Upper lobe of left lung (tissue), 6 donors: ENCODE measurements around the gene TENT5A. TPM values are rescaled to one million over a fixed set of nuclear protein-coding genes. Genes with fewer than 3 reads are reported as not detected.

Source experiments
- ATAC-seq, 2 donors: fragments of 200-7000 bp; cut with Tn5 transposase; one replicate each; pipeline ENCODE4 v1.9.1; 2022; ENCODE audit warnings: mild to moderate bottlenecking in 2 of 2, moderate library complexity in 2 of 2; ENCODE audit not compliant: low FRiP score in 2 of 2
- DNase-seq, 2 donors: peaks; one replicate each; pipeline ENCODE4 v3.0.0-alpha.2; 2019 to 2020
- H3K27ac ChIP-seq, 4 donors: fragments of 200-600 bp; sonication (generic); one replicate each; pipeline ENCODE4 v1.5.1; 2016 to 2019
- H3K27me3 ChIP-seq, 4 donors: fragments of 200-600 bp; sonication (generic); one replicate each; pipeline ENCODE4 v1.5.1; 2017 to 2019
- H3K36me3 ChIP-seq, 4 donors: fragments of 200-600 bp; sonication (generic); one replicate each; pipeline ENCODE4 v1.5.1; 2016 to 2019
- H3K4me1 ChIP-seq, 4 donors: fragments of 200-600 bp; sonication (generic); one replicate each; pipeline ENCODE4 v1.5.1; 2018 to 2019
- H3K4me3 ChIP-seq, 4 donors: fragments of 200-600 bp; sonication (generic); one replicate each; pipeline ENCODE4 v1.5.1; 2017 to 2019; ENCODE audit warnings: mild to moderate bottlenecking in 2 of 4, moderate library complexity in 1 of 4
- H3K9me3 ChIP-seq, 4 donors: fragments of 200-600 bp; sonication (generic); one replicate each; pipeline ENCODE4 v1.5.1; 2018 to 2019
- CTCF ChIP-seq, 6 experiments: fragments of 450-650 bp in 4 of 6; fragments of 200-600 bp in 2 of 6; sonication (generic) in 2 of 6; IDR thresholded peaks; one replicate each; pipeline ENCODE4 v1.5.1; 2016 to 2019; ENCODE audit warnings: antibody characterized with exemption in 6 of 6
- EP300 ChIP-seq, 4 donors: sonication (generic); formaldehyde crosslinking; IDR thresholded peaks; one replicate each; pipeline ENCODE4 v1.5.1; 2017; ENCODE audit warnings: antibody characterized with exemption in 4 of 4, control low read depth in 2 of 4
- POLR2A ChIP-seq, 4 donors: fragments of 450-650 bp; IDR thresholded peaks; one replicate each; pipeline ENCODE4 v1.5.1; 2016 to 2017; ENCODE audit warnings: antibody characterized with exemption in 4 of 4, mild to moderate bottlenecking in 2 of 4
- POLR2AphosphoS5 ChIP-seq, 2 donors: sonication (generic); formaldehyde crosslinking; IDR thresholded peaks; one replicate each; pipeline ENCODE4 v1.5.1; 2017; ENCODE audit warnings: antibody characterized with exemption in 2 of 2
- WGBS, 2 donors: methylation state at CpG; one replicate each; pipeline ENCODE4 v1.1.5; 2017 to 2018; 5-methylcytosine and 5-hydroxymethylcytosine counted together
- total RNA-seq, 6 donors: library from RNA; depleted of rRNA in 4 of 6; stranded (reverse); fragments of >200 nt in 4 of 6; gene quantifications; one replicate each; pipeline versions ENCODE4 v1.1.0 to v1.2.1, GENCODE V29; 2016 to 2021
- donor health status: DM: no; HTN: no; CAD: no; lungs with moderate emphysema.
- donor health status: DM: no; HTN: yes; CAD: no; lungs with severe emphysema.

The TENT5A gene
- total RNA-seq, 6 donors from 2014 or later = 9.5 to 21.9 (median 18.6) TPM

GRCh38 chr6:81790034-81790433 lies 37.6 kb upstream of the TENT5A start:
- no peak for DNase-seq
- peaks cover 0 to 14% (median 5%) of the 10 kb centered on the region in 4 donors for H3K4me1 ChIP-seq
- H3K36me3 ChIP-seq = no peaks in the 10 kb centered on the region
- ATAC-seq = no peak
- no peak for TF ChIP-seq CTCF (IDR thresholded peaks at IDR 0.05)
- TF ChIP-seq POLR2AphosphoS5 (IDR thresholded peaks at IDR 0.05) = no peak
- no peak for TF ChIP-seq EP300 (IDR thresholded peaks at IDR 0.05)
- TF ChIP-seq POLR2A (IDR thresholded peaks at IDR 0.05) = no peak
- H3K27me3 ChIP-seq = no peaks in the 10 kb centered on the region
- H3K9me3 ChIP-seq = no peaks in the 10 kb centered on the region
- no peak overlapping the region for H3K4me3 ChIP-seq
- WGBS, 2 donors = 90 to 98% methylated on average over 2 of the region's 2 CpGs
- no peak overlapping the region for H3K27ac ChIP-seq

DNA sequence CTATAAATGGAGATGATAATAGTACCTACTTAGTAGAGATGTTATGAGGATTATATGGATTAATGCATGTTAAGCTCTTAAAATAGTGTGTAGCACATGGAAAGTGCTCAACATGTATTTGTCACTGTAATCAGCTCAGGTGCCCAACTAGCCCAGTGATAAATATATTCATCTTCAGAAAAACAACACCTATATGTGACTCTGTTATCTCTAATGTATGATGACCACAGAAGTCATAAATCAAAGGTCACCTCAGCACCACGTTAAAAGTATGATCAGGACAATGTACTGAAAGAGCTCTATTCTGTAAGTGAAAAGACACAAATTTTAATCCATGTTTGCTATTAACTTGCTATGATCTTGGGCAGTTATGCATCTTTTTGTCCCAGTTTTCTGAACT lies 36.8 kb upstream of the TENT5A start:
- 49 to 62% methylated on average over 1 of the region's 1 CpG for WGBS, 2 donors
- no peaks in the 10 kb centered on the region for H3K27me3 ChIP-seq
- TF ChIP-seq EP300 (IDR thresholded peaks at IDR 0.05) (no peak), POLR2A (IDR thresholded peaks at IDR 0.05) (no peak)

GRCh38 chr6:81788748-81789147 lies 36.3 kb upstream of the TENT5A start:
- no peak for DNase-seq
- no peak for ATAC-seq

More for the DNA sequence above, 36.8 kb upstream of the TENT5A start:
- Histone ChIP-seq H3K36me3 (no peaks in the 10 kb centered on the region), H3K4me3 (no peak overlapping the region), H3K27ac (no peak overlapping the region), H3K9me3 (no peaks in the 10 kb centered on the region), H3K4me1 (peaks cover 0 to 14% (median 5%) of the 10 kb centered on the region in 4 donors)
- ATAC-seq (no peak), DNase-seq (no peak)

DNA sequence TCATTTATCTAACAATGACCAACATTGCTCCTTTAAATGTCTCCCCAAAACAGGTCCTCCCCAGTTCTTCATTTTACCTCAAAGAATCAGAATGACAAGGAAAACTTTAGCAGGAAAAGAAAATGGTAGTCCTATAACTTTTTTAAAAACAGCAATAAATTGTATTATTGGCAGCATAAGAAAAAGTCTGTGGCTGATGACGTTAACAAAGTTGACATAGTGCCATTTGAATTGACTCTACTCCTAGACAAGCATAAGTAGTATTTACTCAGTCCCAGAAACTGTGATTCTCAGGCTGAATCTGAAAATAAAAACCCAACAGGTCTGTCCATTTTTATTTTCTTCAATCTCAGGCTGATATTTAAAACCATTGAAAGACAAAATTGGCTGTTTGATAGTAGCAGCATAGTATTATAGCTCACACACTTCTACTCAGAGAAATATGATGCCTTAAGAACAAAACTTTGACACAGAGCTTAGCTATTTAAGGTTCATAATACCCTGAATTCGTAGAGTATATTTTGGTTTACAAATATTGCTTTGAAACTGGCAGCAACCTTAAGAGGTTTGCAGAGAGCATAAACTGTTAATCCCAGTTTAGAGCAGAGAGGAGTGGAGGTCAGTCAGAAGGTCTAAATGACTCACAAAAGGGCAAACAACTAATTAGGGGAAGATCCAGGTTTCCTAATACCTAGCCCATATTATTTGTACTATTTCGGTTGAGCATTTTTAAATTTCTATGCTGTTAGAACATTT lies 35.0 kb upstream of the TENT5A start:
- no peak for TF ChIP-seq CTCF (IDR thresholded peaks at IDR 0.05)
- TF ChIP-seq EP300 (IDR thresholded peaks at IDR 0.05) = no peak
- TF ChIP-seq POLR2AphosphoS5 (IDR thresholded peaks at IDR 0.05) = no peak
- TF ChIP-seq POLR2A (IDR thresholded peaks at IDR 0.05) = no peak
- DNase-seq = no peak
- Histone ChIP-seq H3K9me3 (no peaks in the 10 kb centered on the region), H3K4me3 (no peak overlapping the region), H3K36me3 (no peaks in the 10 kb centered on the region), H3K27me3 (no peaks in the 10 kb centered on the region), H3K4me1 (peaks cover 0 to 14% (median 5%) of the 10 kb centered on the region in 4 donors), H3K27ac (no peak overlapping the region)
- 41 to 50% methylated on average over 3 of the region's 3 CpGs for WGBS, 2 donors
- ATAC-seq = no peak

More at GRCh38 chr6:81788748-81789147, 36.3 kb upstream of the TENT5A start:
- Histone ChIP-seq H3K4me1 (peaks cover 0 to 14% (median 5%) of the 10 kb centered on the region in 4 donors), H3K27me3 (no peaks in the 10 kb centered on the region), H3K9me3 (no peaks in the 10 kb centered on the region), H3K36me3 (no peaks in the 10 kb centered on the region), H3K27ac (no peak overlapping the region), H3K4me3 (no peak overlapping the region)
- TF ChIP-seq POLR2A (IDR thresholded peaks at IDR 0.05) (no peak), EP300 (IDR thresholded peaks at IDR 0.05) (no peak), POLR2AphosphoS5 (IDR thresholded peaks at IDR 0.05) (no peak), CTCF (IDR thresholded peaks at IDR 0.05) (no peak)

GRCh38 chr6:81786150-81786549 lies 33.7 kb upstream of the TENT5A start:
- WGBS, 2 donors = 100% methylated on average over 1 of the region's 1 CpG
- Histone ChIP-seq H3K9me3 (no peaks in the 10 kb centered on the region), H3K4me3 (no peak overlapping the region), H3K4me1 (peaks cover 0 to 14% (median 5%) of the 10 kb centered on the region in 4 donors), H3K27me3 (no peaks in the 10 kb centered on the region), H3K36me3 (no peaks in the 10 kb centered on the region), H3K27ac (no peak overlapping the region)
- no peak for DNase-seq
- TF ChIP-seq CTCF (IDR thresholded peaks at IDR 0.05) (no peak), POLR2AphosphoS5 (IDR thresholded peaks at IDR 0.05) (no peak), EP300 (IDR thresholded peaks at IDR 0.05) (no peak), POLR2A (IDR thresholded peaks at IDR 0.05) (no peak)
- ATAC-seq = no peak
